D721Med (cell line): ENCODE measurements around the gene BRD1.

Experiments used
- DNase-seq: peaks from one replicate; pipeline ENCODE4 v3.0.0; 2011; ENCODE audit warnings: low spot score; ENCODE audit not compliant: insufficient read length
- FAIRE-seq: peaks from 2 replicates; lab custom pipeline; 2011; peaks lifted over from hg19 to GRCh38; lab: Jason Lieb, UNC
- TF ChIP-seq, protein P1 (sequence below): IDR thresholded peaks from 2 replicates; pipeline ENCODE4 v1.5.1; 2012; ENCODE audit warnings: mild to moderate bottlenecking, control low read depth; ENCODE audit not compliant: insufficient read depth; ENCODE audit errors: missing control alignments

Gene BRD1

DNA sequence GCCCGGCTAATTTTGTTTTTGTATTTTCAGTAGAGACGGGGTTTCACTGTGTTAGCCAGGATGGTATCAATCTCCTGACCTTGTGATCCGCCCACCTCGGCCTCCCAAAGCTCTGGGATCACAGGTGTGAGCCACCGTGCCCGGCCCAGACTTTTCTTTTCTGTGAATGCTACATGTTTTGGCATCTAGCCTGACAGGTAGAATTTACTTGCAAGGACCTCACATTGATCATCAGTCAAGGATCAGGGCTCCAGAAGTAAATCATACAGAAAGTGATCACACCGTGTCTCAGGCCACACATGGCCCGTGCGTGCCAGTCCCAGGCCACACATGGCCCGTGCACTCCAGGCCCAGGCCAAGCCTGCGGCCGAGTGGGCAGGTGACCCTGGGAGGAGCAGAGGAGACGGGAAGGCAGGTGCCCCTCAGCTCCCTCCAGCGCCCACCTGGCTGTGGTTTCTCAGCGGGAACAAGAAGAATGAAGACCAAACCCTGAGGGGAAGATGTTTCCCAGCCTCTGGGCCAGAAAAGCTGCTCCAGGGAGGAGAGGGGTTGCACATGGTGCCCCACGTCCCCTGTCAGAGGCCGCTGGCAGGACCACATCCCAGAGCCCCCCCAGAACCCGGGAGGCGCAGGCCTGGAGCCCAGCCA is 76.2 kb downstream of the BRD1 start:
- FAIRE-seq (no peak), DNase-seq (no peak)
- TF ChIP-seq, protein P1, sequence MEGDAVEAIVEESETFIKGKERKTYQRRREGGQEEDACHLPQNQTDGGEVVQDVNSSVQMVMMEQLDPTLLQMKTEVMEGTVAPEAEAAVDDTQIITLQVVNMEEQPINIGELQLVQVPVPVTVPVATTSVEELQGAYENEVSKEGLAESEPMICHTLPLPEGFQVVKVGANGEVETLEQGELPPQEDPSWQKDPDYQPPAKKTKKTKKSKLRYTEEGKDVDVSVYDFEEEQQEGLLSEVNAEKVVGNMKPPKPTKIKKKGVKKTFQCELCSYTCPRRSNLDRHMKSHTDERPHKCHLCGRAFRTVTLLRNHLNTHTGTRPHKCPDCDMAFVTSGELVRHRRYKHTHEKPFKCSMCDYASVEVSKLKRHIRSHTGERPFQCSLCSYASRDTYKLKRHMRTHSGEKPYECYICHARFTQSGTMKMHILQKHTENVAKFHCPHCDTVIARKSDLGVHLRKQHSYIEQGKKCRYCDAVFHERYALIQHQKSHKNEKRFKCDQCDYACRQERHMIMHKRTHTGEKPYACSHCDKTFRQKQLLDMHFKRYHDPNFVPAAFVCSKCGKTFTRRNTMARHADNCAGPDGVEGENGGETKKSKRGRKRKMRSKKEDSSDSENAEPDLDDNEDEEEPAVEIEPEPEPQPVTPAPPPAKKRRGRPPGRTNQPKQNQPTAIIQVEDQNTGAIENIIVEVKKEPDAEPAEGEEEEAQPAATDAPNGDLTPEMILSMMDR, result no peak

DNA sequence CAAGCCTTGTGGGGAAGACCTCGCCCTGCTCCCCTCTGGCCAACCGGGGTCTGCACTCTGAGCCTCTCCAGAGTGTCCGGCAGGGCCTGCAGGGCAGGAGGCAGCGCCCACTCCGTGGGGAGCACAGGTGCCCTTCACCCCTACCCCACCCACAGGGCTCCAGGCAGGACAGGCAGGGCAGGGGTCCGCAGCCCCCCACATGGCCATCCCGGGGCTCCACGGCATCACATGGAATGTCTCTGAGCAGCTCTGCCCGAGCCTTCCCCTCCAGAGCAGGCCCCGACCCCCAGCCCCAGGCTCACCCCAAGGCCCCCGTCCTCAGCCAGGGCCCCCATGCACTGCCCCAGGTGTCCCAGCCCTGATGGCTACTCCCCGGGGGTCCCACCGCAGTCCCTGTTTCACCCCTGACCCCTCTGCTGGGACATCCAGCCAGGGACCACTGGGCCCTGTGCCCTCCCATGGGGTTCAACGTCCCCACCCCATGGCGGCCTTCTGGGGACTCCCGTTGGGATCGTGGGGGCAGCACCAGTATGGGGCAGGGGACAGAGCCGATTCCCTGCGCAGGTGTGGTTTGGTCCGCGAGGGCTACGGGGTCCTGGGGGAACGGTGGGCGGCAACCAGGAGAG is 77.7 kb downstream of the BRD1 start:
- DNase-seq (no peak), FAIRE-seq (no peak)
- TF ChIP-seq, protein P1, result no peak

DNA sequence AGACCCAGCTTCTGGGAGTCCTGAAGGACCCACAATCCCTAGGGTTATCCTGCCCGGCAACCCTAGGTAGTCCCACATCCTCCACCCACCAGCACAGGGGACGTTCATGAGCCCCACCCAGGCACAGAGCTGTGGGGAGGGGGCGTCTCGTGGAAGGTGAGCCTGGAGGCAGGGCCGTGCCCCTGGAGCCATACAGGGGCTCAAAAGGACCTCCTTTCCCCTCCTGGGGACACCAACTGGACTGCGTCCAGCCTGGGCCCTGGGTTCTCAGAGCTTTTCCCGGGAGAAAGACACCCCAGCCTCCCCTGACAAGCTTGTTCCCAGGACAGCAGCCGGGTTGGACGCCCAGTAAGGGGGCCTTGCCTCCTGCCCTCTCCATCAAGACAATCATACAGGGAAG is 78.4 kb downstream of the BRD1 start:
- FAIRE-seq (no peak), DNase-seq (no peak)
- TF ChIP-seq, protein P1, result no peak

DNA sequence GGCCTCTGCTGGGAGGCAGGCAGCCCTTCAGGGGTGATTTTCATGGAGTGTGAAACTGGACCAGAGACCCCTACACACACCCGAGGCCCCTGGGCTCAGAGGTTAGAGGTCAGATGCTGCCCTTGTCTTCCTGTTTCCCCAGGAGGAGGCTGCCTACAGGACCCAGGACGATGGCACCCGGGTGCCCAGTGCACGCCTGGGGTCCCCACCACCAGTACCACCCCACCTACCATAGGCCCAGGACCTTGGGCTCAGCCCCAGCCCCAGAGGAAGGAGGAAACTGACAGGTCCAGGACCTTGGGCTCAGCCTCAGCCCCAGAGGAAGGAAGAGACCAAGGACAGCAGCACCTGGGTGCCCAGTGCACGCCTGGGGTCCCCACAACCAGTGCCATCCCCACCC is 79.2 kb downstream of the BRD1 start:
- FAIRE-seq (no peak), DNase-seq (no peak)
- TF ChIP-seq, protein P1, result no peak

DNA sequence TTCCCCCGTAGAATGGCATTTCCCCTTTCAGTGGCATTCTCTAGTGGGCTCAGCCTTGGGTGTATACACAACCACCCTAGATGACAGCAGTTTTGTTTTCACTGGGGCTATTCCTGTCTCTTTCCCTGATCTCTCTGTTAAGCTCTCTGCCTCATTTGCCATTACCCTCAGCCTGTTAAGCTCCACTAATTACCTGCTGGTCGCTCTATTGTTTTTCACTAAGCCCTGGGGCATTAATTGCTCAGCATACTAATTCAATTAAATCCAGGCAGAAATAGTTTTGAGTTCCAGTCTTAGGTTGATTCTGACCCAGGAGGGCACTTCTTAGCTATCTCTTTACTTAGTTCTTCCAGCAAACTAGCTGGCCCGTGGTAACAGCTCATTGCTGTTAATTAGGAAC is 80.0 kb downstream of the BRD1 start:
- TF ChIP-seq, protein P1, result no peak
- DNase-seq (no peak), FAIRE-seq (no peak)

DNA sequence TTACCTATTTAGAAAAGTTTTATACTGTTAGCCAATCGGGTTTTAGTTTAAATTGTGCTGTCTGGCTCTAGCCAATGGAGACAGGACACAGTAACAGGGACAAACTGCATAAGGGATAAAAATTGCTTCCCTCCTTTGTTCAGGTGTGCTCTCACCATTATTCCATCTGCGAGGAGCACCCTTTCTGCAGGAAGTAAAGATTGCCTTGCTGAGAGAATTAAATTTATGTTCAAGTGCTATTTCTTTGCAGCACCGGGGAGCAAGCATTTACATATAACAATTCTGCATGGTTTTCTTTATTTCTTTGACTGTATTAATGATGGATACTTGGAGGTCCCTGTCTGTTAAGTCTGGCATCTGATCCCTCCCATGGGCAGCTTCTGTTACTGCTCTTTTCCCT is 80.5 kb downstream of the BRD1 start:
- DNase-seq, result no peak
- FAIRE-seq, result no peak
- TF ChIP-seq, protein P1, result no peak

DNA sequence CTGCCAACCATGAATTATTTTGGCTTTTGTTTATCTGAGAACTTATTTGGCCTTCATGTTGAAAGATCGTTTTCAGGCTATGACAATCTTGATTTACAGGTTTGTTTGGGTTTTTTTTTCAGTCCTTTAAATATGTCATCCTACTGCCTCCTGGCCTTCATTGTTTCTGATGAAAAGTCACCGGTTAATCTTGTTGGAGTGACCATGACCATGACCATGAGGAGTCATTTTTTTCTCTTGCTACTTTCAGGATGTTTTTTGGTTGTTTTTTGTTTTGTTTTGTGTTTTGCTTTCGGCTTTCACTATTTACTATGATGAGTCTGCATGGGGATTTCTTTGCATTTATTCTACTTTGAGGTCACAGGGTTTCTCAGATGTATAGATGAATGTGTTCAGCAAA is 81.6 kb downstream of the BRD1 start:
- FAIRE-seq, result no peak
- TF ChIP-seq, protein P1, result no peak
- DNase-seq, result no peak
